ENCODE measurements around the gene ENKD1. TPM values are rescaled to one million over a fixed set of nuclear protein-coding genes. Genes with fewer than 3 reads are reported as not detected.

Gene ENKD1
- total and polyA plus RNA-seq, 5 donors, result 8.6 to 12.9 (median 10.0) TPM

GRCh38 chr16:67649494-67649931 is 17.0 kb downstream of the ENKD1 start:
- peak in 2 of 3 donors; percentile 72 to 74 for DNase-seq
- Histone ChIP-seq H3K4me1 (ENCODE audit: control insufficient read depth, insufficient read depth, low read length) (peaks cover 2% of the 10 kb centered on the region), H3K9me3 (ENCODE audit: control insufficient read depth, low read length) (no peaks in the 10 kb centered on the region), H3K4me3 (ENCODE audit: low read length) (no peak overlapping the region), H3K27me3 (ENCODE audit: control insufficient read depth, insufficient read depth) (no peaks in the 10 kb centered on the region), H3K27ac (ENCODE audit: low read length) (no peak overlapping the region)
- intact Hi-C loops (cut with DNase I), result loop anchor here in 1 of 4 donors (10.0 kb wide), 1 partner anchor 85 kb away; the partner anchor contains the start of gene CTCF
- ATAC-seq, result peak; percentile 24 to 50
- WGBS, result 17% methylated on average over 34 of the region's 34 CpGs

GRCh38 chr16:67648764-67649407 is 17.7 kb downstream of the ENKD1 start:
- H3K27me3 ChIP-seq (ENCODE audit: control insufficient read depth, insufficient read depth), result no peaks in the 10 kb centered on the region
- H3K4me3 ChIP-seq (ENCODE audit: low read length), result no peak overlapping the region
- WGBS, result 46% methylated on average over 35 of the region's 35 CpGs
- no peak for ATAC-seq
- intact Hi-C loops (cut with DNase I), result loop anchor here in 1 of 4 donors (10.0 kb wide), 1 partner anchor 84 kb away; the partner anchor contains the start of gene CTCF
- peaks cover 2% of the 10 kb centered on the region for H3K4me1 ChIP-seq (ENCODE audit: control insufficient read depth, insufficient read depth, low read length)
- DNase-seq, result peak in 1 of 3 donors; percentile 38
- no peak overlapping the region for H3K27ac ChIP-seq (ENCODE audit: low read length)
- H3K9me3 ChIP-seq (ENCODE audit: control insufficient read depth, low read length), result no peaks in the 10 kb centered on the region

GRCh38 chr16:67648088-67648763 is 18.3 kb downstream of the ENKD1 start:
- 20% methylated on average over 65 of the region's 65 CpGs for WGBS
- Histone ChIP-seq H3K27me3 (ENCODE audit: control insufficient read depth, insufficient read depth) (no peaks in the 10 kb centered on the region), H3K4me1 (ENCODE audit: control insufficient read depth, insufficient read depth, low read length) (peaks cover 2% of the 10 kb centered on the region), H3K4me3 (ENCODE audit: low read length) (no peak overlapping the region), H3K9me3 (ENCODE audit: control insufficient read depth, low read length) (no peaks in the 10 kb centered on the region), H3K27ac (ENCODE audit: low read length) (no peak overlapping the region)
- intact Hi-C loops (cut with DNase I), result loop anchor here in 1 of 4 donors (10.0 kb wide), 1 partner anchor 83 kb away; the partner anchor contains the start of gene CTCF
- DNase-seq, result peak in 1 of 3 donors; percentile 44
- ATAC-seq, result no peak

- peak in 1 of 3 donors; percentile 28 for DNase-seq
- 69% methylated on average over 13 of the region's 13 CpGs for WGBS
- Histone ChIP-seq H3K27ac (ENCODE audit: low read length) (no peak overlapping the region), H3K4me3 (ENCODE audit: low read length) (no peak overlapping the region), H3K4me1 (ENCODE audit: control insufficient read depth, insufficient read depth, low read length) (no peaks in the 10 kb centered on the region), H3K27me3 (ENCODE audit: control insufficient read depth, insufficient read depth) (no peaks in the 10 kb centered on the region), H3K9me3 (ENCODE audit: control insufficient read depth, low read length) (no peaks in the 10 kb centered on the region)
- intact Hi-C loops (cut with DNase I), result loop anchor here in 1 of 4 donors (10.0 kb wide), 1 partner anchor 83 kb away; the partner anchor contains the start of gene CTCF
- no peak for ATAC-seq
Measured at GRCh38 chr16:67647681-67648080, 18.9 kb downstream of the ENKD1 start.

GRCh38 chr16:67647111-67647651 is 19.4 kb downstream of the ENKD1 start:
- no peaks in the 10 kb centered on the region for H3K27me3 ChIP-seq (ENCODE audit: control insufficient read depth, insufficient read depth)
- H3K4me3 ChIP-seq (ENCODE audit: low read length), result no peak overlapping the region
- DNase-seq (peak in 1 of 3 donors; percentile 26), ATAC-seq (no peak)
- H3K4me1 ChIP-seq (ENCODE audit: control insufficient read depth, insufficient read depth, low read length), result no peaks in the 10 kb centered on the region
- intact Hi-C loops (cut with DNase I), result loop anchor here in 1 of 4 donors (10.0 kb wide), 1 partner anchor 82 kb away; the partner anchor contains the start of gene CTCF
- no peak overlapping the region for H3K27ac ChIP-seq (ENCODE audit: low read length)
- no peaks in the 10 kb centered on the region for H3K9me3 ChIP-seq (ENCODE audit: control insufficient read depth, low read length)
- WGBS, result 71% methylated on average over 15 of the region's 15 CpGs

- DNase-seq, result peak in 2 of 3 donors; percentile 47 to 58
Measured at GRCh38 chr16:67645397-67646121, 21.0 kb downstream of the ENKD1 start.

GRCh38 chr16:67644038-67644437 is 22.5 kb downstream of the ENKD1 start:
- Histone ChIP-seq H3K4me1 (ENCODE audit: control insufficient read depth, insufficient read depth, low read length) (no peaks in the 10 kb centered on the region), H3K4me3 (ENCODE audit: low read length) (no peak overlapping the region), H3K9me3 (ENCODE audit: control insufficient read depth, low read length) (no peaks in the 10 kb centered on the region), H3K27me3 (ENCODE audit: control insufficient read depth, insufficient read depth) (no peaks in the 10 kb centered on the region), H3K27ac (ENCODE audit: low read length) (no peak overlapping the region)
- DNase-seq, result no peak
- 89% methylated on average over 9 of the region's 9 CpGs for WGBS
- intact Hi-C loops (cut with DNase I), result loop anchor here in 2 of 4 donors (2.0 to 10.0 kb wide), 2 partner anchors 79 to 123 kb away; partner anchors contain the start of gene CTCF (in 1 of the 2)
- ATAC-seq, result no peak

More at GRCh38 chr16:67645397-67646121, 21.0 kb downstream of the ENKD1 start:
- Histone ChIP-seq H3K27ac (ENCODE audit: low read length) (no peak overlapping the region), H3K4me1 (ENCODE audit: control insufficient read depth, insufficient read depth, low read length) (no peaks in the 10 kb centered on the region), H3K9me3 (ENCODE audit: control insufficient read depth, low read length) (no peaks in the 10 kb centered on the region), H3K27me3 (ENCODE audit: control insufficient read depth, insufficient read depth) (no peaks in the 10 kb centered on the region), H3K4me3 (ENCODE audit: low read length) (no peak overlapping the region)
- WGBS, result 80% methylated on average over 15 of the region's 15 CpGs
- ATAC-seq, result no peak
- intact Hi-C loops (cut with DNase I), result loop anchor here in 2 of 4 donors (2.0 to 10.0 kb wide), 2 partner anchors 81 to 125 kb away; partner anchors contain the start of gene CTCF (in 1 of the 2)

GRCh38 chr16:67641779-67642708 is 24.5 kb downstream of the ENKD1 start:
- peak; percentile 72 to 89 (median 85) for DNase-seq
- no peak overlapping the region for H3K4me3 ChIP-seq (ENCODE audit: low read length)
- H3K27me3 ChIP-seq (ENCODE audit: control insufficient read depth, insufficient read depth), result no peaks in the 10 kb centered on the region
- peak; percentile 69 to 84 for ATAC-seq
- WGBS, result 42% methylated on average over 10 of the region's 10 CpGs
- H3K9me3 ChIP-seq (ENCODE audit: control insufficient read depth, low read length), result no peaks in the 10 kb centered on the region
- H3K27ac ChIP-seq (ENCODE audit: low read length), result no peak overlapping the region
- intact Hi-C loops (cut with DNase I), result loop anchor here in 1 of 4 donors (10.0 kb wide), 1 partner anchor 77 kb away; the partner anchor contains the start of gene CTCF
- H3K4me1 ChIP-seq (ENCODE audit: control insufficient read depth, insufficient read depth, low read length), result no peaks in the 10 kb centered on the region

- Histone ChIP-seq H3K27ac (ENCODE audit: low read length) (no peak overlapping the region), H3K27me3 (ENCODE audit: control insufficient read depth, insufficient read depth) (no peaks in the 10 kb centered on the region), H3K9me3 (ENCODE audit: control insufficient read depth, low read length) (no peaks in the 10 kb centered on the region), H3K4me3 (ENCODE audit: low read length) (no peak overlapping the region), H3K4me1 (ENCODE audit: control insufficient read depth, insufficient read depth, low read length) (no peaks in the 10 kb centered on the region)
- 88% methylated on average over 12 of the region's 12 CpGs for WGBS
- intact Hi-C loops (cut with DNase I), result no loop called here
- no peak for ATAC-seq
- DNase-seq, result no peak
Measured at GRCh38 chr16:67637625-67638024, 28.9 kb downstream of the ENKD1 start.

Measured in right cardiac atrium (tissue), 5 donors.